ENCODE measurements around the gene POFUT2.

DNA sequence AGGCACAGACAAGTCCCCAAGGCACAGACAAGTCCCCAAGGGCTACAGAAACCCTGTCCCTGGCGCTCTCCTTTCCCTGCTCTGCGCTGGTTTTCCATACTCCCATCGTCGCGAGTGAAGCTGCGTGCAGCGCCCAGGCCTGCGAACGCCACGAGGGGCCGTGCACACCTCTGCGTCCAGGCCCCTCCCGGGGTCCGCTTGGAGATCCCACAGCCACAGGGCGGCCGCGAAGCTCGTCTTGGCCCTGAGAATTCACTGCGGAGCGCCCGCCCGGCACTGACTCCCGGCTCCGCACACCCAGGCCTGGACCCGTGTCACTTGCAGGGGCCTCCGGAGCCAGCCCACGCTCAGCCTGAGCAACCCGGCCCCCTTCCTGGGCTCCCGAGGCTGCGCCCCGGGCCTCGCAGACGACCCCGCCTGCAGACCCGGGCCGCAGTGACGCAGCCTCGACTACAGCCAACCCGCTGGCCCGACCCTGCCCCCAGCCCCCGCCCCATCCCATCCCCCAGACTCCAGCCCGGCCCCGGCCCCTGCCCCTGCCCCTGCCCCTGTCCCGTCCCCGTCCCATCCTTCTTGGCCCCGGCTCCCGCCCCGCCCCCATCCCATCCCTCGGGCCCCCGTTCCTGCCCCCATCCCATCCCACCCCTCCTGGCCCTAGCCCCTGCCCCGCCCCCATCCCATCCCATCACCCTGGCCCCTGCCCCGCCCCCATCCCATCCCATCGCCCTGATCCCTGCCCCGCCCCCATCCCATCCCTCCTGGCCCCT is 841 bp downstream of the POFUT2 start:
- TF ChIP-seq, protein P1, sequence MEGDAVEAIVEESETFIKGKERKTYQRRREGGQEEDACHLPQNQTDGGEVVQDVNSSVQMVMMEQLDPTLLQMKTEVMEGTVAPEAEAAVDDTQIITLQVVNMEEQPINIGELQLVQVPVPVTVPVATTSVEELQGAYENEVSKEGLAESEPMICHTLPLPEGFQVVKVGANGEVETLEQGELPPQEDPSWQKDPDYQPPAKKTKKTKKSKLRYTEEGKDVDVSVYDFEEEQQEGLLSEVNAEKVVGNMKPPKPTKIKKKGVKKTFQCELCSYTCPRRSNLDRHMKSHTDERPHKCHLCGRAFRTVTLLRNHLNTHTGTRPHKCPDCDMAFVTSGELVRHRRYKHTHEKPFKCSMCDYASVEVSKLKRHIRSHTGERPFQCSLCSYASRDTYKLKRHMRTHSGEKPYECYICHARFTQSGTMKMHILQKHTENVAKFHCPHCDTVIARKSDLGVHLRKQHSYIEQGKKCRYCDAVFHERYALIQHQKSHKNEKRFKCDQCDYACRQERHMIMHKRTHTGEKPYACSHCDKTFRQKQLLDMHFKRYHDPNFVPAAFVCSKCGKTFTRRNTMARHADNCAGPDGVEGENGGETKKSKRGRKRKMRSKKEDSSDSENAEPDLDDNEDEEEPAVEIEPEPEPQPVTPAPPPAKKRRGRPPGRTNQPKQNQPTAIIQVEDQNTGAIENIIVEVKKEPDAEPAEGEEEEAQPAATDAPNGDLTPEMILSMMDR (IDR thresholded peaks at IDR 0.05) = no peak
- TF ChIP-seq POLR2A (IDR thresholded peaks at IDR 0.05) = no peak
